Measurements from ENCODE around the gene ZNF470.

The ZNF470 gene

DNA sequence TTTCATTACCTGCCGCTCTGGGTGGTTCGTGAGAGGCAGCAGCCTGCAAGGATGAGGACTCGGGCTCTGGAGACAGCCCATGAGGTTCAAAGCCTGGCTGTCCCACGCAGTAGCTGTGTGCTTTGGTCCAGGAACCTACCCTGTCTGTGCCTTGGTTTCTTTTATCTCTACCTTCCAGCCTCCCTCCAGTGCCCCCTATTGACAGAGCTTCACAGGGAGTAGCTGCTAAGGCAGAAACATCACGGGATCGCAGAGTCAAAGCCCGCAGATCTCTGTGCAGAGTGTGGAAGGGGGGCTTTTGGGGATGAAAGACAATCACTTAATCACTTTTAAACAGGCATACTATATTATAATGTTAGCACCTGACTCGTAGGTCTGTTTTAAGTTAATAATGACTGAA is 44.0 kb downstream of the ZNF470 start:
- DNase-seq: no peak

DNA sequence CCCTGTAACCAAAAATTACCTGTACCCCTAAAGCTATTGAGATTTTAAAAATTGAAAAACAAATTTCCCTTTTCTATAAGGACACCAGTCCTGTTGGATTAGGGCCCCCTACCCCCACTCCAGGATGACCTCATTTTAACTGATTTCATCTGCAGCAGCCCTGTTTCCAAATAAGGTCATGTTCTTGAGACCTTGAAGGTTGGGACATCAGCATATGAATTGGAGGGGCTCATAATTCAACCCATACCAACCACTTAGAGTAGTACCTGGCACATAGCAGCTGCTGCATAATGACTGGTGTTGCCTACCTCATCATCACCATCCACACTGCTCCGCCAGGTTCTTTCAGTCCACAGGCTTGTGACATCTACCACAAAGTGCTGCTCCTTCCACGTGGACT is 45.5 kb downstream of the ZNF470 start:
- no peak for DNase-seq

DNA sequence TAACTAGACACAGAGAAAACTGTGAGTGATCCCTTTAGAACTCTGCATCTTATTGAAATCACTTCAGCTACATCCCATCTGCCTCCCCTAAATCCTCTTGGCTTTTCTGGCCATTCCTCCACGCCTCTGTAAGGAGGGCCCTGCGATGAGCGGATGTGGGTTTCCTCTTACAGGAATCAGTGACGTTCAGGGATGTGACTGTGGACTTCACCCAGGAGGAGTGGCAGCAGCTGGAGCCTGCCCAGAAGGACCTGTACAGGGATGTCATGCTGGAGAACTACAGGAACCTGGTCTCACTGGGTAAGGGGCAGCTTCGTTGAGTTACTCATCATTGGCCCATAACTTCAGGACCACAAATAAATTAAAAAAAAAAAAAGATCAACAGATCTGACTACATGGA is 46.4 kb downstream of the ZNF470 start:
- no peak for DNase-seq

DNA sequence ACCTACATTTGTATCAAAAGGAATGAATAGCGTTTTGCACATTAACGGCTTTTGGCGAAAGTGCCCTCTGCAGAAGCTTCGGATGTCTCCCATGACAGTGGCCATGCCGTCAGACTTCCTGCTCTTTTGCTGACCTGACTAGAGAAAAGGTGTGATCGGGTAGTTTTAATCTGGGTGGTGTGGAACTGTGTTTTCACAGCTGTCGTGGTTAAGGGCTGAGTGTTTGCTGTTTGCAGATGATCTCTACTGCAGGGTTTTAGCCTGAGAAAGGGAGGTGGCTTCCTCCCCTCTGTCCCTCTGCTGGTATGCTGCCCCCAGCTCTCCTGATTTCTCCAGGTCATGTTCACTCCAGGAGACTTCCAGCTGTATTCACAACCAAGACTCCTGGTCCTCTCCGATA is 50.3 kb downstream of the ZNF470 start:
- DNase-seq: no peak

DNA sequence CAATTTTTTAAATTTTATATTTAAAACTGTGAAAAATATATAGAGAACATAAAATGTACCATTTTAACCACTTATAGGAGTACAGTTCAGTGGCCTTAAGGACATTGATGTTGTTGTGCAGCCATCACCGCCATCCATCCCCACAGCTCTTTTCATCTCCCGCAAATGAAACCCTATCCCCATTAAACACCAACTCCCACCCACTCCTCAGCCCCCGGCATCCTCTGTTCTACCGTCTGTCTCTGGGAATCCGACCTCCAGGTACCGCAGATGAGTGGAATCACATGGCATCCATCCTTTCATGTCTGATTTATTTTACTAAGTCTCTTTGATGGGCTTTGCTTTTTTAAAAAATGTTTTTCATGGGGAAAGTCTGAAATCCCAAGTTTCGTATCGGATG is 51.9 kb downstream of the ZNF470 start:
- DNase-seq: no peak

DNA sequence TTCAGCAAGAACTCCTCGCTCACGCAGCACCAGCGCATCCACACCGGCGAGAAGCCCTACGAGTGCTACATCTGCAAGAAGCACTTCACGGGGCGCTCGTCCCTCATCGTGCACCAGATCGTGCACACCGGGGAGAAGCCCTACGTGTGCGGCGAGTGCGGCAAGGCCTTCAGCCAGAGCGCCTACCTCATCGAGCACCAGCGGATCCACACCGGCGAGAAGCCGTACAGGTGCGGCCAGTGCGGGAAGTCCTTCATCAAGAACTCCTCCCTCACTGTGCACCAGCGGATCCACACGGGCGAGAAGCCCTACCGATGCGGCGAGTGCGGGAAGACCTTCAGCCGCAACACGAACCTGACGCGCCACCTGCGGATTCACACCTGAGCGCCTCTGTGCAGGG is 55.1 kb downstream of the ZNF470 start:
- no peak for DNase-seq

DNA sequence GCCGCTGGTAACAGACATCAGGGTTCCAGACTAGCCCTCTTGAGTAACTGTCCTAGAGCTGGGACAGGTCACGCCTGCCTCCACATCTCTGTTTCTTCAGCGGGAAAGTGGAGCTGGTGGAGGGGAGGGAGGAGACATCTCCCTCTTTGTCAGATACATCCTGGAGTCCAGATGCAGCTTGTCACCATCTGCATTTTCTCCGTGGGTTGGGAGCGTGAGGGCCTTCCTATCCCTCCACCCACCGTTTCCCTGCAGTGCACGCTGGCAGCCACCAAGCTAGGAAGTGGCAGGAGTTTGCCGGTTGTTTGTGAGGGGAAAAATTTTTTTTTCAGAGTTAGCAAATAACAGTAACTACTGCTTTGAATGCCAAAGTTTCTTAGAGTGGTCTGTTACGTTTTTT is 55.7 kb downstream of the ZNF470 start:
- no peak for DNase-seq

DNA sequence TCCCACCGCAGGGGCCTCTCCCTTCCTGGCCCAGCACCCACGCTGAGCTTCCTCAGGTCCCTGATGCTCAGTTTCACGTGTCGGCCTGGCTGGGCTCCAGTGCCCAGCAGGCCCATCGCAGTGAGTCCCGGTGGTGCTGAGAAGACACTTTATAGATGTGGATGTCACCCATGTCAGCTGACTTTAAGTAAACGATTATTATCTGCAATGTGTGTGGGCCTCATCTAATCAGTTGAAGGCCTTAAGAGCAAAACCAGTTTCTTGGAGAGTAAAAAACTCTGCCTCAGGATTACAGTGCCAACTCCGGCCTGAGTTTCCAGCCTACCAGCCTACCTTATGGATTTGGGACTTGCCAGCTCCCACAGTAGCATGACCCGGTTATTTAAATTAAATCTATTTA is 58.4 kb downstream of the ZNF470 start:
- DNase-seq: no peak

DNA sequence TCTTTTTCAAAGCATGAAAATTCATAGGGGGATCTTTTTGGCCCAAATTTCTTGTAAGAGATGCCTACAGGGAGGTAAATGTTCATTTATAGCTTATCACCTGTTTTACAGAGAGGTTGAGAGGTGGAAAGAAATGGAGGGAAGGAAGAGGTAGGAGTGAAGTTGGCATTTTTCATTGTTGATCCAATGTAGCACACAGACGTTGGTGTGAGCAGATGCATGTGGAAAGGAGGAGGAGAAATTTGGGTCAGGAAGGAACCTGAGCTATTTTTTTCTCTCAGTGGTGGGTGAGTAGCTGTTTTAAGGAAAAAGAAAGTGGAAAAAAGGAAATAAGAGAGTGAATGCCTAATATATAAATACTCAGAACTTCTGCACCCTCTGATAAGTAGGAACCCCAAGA is 65.8 kb downstream of the ZNF470 start:
- DNase-seq: no peak

DNA sequence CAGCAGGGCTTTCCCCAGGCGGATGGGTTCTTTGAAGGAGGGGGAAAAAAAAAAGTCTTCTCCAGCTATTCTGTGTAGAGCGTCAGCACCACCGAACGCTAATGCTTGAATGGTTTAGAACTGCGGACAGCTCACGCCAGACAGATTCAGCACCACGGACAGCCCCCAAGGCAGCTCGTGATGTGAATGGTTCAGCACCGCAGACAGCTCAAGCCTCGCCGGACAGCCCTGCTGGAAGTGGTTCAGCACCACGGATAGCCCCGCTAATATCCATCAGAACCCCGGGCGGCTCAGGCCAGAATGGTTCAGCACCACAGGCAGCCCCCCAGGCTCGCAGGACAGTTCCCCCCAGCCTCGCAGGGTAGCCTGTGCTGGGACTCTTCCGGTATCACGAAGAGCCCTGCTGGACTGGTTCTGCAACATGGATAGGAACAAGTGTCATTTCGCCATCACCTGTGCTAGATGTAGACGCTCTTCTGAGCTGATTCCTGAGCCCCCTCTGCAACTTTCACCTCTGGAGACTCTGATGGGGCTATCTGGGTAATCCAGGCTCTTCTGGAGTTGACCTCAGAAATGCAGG is 70.8 kb downstream of the ZNF470 start:
- peak; percentile 48 to 57 for DNase-seq
